ENCODE results near the gene C3orf22.

Gene C3orf22

DNA sequence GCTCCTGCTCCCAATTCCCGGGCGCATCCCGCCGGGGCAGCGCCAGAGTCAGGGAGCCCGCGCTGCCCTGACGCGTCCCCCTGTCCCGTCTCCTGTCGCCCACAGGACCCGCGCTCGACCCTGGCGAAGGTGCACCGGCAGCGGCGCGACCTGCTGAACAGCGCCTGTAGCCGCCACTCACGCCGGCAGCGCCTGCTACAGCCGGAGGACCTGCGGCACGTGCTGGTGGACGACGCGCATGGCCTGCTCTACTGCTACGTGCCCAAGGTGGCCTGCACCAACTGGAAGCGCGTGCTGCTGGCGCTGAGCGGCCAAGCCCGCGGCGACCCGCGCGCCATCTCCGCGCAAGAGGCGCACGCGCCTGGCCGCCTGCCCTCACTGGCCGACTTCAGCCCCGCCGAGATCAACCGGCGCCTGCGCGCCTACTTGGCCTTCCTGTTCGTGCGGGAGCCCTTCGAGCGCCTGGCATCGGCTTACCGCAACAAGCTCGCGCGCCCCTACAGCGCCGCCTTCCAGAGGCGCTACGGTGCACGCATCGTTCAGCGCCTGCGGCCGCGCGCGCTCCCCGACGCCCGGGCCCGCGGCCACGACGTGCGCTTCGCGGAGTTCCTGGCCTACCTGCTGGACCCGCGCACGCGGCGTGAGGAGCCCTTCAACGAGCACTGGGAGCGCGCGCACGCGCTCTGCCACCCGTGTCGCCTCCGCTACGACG, 16.9 kb downstream of the C3orf22 start:
- Histone ChIP-seq H3K4me1 (ENCODE audit: low read length) (no peaks in the 10 kb centered on the region), H3K27me3 (ENCODE audit: low read depth, low read length) (peaks cover 3% of the 10 kb centered on the region; the same call in 1 of the 2 replicates), H3K9me3 (ENCODE audit: insufficient read depth, low read length) (no peaks in the 10 kb centered on the region), H2AFZ (ENCODE audit: low read depth, low read length) (no peak overlapping the region), H3K4me3 (ENCODE audit: low read length) (no peak overlapping the region), H3K4me2 (ENCODE audit: low read length) (no peak overlapping the region), H3K27ac (ENCODE audit: low read length) (no peak overlapping the region), H3K36me3 (replicated peaks; ENCODE audit: low read depth, low read length) (no peaks in the 10 kb centered on the region), H4K20me1 (ENCODE audit: insufficient read depth, low read length) (no peaks in the 10 kb centered on the region), H3K79me2 (ENCODE audit: low read length) (no peaks in the 10 kb centered on the region), H3K9ac (ENCODE audit: low read length) (no peak overlapping the region)
- TF ChIP-seq, protein P1, sequence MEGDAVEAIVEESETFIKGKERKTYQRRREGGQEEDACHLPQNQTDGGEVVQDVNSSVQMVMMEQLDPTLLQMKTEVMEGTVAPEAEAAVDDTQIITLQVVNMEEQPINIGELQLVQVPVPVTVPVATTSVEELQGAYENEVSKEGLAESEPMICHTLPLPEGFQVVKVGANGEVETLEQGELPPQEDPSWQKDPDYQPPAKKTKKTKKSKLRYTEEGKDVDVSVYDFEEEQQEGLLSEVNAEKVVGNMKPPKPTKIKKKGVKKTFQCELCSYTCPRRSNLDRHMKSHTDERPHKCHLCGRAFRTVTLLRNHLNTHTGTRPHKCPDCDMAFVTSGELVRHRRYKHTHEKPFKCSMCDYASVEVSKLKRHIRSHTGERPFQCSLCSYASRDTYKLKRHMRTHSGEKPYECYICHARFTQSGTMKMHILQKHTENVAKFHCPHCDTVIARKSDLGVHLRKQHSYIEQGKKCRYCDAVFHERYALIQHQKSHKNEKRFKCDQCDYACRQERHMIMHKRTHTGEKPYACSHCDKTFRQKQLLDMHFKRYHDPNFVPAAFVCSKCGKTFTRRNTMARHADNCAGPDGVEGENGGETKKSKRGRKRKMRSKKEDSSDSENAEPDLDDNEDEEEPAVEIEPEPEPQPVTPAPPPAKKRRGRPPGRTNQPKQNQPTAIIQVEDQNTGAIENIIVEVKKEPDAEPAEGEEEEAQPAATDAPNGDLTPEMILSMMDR (IDR thresholded peaks at IDR 0.05; ENCODE audit: low read depth, low read length), result no peak
- TF ChIP-seq EZH2phosphoT487 (IDR thresholded peaks at IDR 0.05; ENCODE audit: low read depth), result no peak

DNA sequence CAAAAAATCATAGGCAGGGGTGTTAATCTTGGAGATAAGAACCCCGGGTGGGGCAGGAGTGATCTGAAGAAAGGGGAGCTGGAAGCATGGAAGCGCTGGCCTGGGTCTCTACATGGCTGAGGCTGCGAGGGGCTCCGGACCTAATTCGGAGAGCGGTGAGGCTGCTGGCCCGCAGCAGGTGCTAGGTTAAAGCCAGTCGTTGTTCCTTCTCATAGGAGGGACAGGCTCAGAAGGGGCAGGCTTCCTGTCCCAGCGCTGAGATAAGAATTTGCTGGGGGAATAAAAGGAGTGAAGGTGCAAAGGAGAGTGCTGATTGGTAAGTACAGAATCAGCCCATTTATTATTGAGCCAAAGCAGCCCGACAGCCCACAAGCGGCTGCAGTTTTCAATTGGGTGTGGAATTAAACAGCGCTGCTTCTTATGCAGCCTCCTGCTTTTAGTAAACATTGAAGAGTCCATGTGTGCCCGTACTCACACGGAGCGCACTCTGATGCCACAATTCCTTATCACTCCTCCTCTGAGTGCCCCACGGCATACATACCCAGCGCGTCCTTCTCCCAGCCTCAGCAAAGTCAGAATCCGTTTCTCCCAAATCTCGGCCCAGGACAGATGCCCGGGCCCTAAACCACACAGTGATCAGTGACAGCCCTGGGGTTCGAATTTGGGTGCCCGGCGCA, 17.6 kb downstream of the C3orf22 start:
- no peak overlapping the region for H3K4me2 ChIP-seq (ENCODE audit: low read length)
- no peak overlapping the region for H2AFZ ChIP-seq (ENCODE audit: low read depth, low read length)
- TF ChIP-seq, protein P1 (IDR thresholded peaks at IDR 0.05; ENCODE audit: low read depth, low read length), result no peak
- no peak for TF ChIP-seq EZH2phosphoT487 (IDR thresholded peaks at IDR 0.05; ENCODE audit: low read depth)
- no peak overlapping the region for H3K27ac ChIP-seq (ENCODE audit: low read length)
- no peaks in the 10 kb centered on the region for H3K4me1 ChIP-seq (ENCODE audit: low read length)
- no peaks in the 10 kb centered on the region for H3K36me3 ChIP-seq (replicated peaks; ENCODE audit: low read depth, low read length)
- no peaks in the 10 kb centered on the region for H4K20me1 ChIP-seq (ENCODE audit: insufficient read depth, low read length)
- no peak overlapping the region for H3K9ac ChIP-seq (ENCODE audit: low read length)
- H3K79me2 ChIP-seq (ENCODE audit: low read length), result no peaks in the 10 kb centered on the region
- no peaks in the 10 kb centered on the region for H3K9me3 ChIP-seq (ENCODE audit: insufficient read depth, low read length)
- no peak overlapping the region for H3K4me3 ChIP-seq (ENCODE audit: low read length)
- H3K27me3 ChIP-seq (ENCODE audit: low read depth, low read length), result no peaks in the 10 kb centered on the region

DNA sequence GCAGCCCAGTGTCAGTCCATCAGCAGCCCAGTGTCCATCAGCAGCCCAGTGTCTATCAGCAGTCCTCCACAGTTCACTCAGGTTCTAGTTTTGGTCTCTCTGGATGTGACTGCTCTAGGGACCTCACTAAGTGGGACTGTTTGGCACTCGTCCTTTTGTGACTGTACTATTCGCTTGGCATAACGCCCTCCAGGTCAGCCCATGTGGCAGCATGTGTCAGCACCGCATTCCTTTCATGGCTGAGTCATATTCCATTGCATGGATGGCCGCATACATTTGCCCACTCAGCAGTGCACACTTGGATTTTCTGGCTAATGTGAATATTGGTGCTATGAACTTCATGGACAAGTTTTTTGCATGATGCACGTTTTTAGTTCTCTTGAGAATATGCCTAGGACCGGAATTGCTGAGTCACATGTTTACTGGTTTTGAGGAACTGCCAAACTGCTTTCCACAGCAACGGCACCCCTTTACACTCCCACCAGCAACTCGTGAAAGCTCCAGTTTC, 18.3 kb downstream of the C3orf22 start:
- Histone ChIP-seq H3K27me3 (ENCODE audit: low read depth, low read length) (no peaks in the 10 kb centered on the region), H3K9ac (ENCODE audit: low read length) (no peak overlapping the region), H3K79me2 (ENCODE audit: low read length) (no peaks in the 10 kb centered on the region), H3K4me1 (ENCODE audit: low read length) (no peaks in the 10 kb centered on the region), H4K20me1 (ENCODE audit: insufficient read depth, low read length) (no peaks in the 10 kb centered on the region), H3K4me3 (ENCODE audit: low read length) (no peak overlapping the region), H3K9me3 (ENCODE audit: insufficient read depth, low read length) (no peaks in the 10 kb centered on the region), H3K4me2 (ENCODE audit: low read length) (no peak overlapping the region), H3K27ac (ENCODE audit: low read length) (no peak overlapping the region), H2AFZ (ENCODE audit: low read depth, low read length) (no peak overlapping the region), H3K36me3 (replicated peaks; ENCODE audit: low read depth, low read length) (no peaks in the 10 kb centered on the region)
- no peak for TF ChIP-seq EZH2phosphoT487 (IDR thresholded peaks at IDR 0.05; ENCODE audit: low read depth)
- TF ChIP-seq, protein P1 (IDR thresholded peaks at IDR 0.05; ENCODE audit: low read depth, low read length), result no peak

DNA sequence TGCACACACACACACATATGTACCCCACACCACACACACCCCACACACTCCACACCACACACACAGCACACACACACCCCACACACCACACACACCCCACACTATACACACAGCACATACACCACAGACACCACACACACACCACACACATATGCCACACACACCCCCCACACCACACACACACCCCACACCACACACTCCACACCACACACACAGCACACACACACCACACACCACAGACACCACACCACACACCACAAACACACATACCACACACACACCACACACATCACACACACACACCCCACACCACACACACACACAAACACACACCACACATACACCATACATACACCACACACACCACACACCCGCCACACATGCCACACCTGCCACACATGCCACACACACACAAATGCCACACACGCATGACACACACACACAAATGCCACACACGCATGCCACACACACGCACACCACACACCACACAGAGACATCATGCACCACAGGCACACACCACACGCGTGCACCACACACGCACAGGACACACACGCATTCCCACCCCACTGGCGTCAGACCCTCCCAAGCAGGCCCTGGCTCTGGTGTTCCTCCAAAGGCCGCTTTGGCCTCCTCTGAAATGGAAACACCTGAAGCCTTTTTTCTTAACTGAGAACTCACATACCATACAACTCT, 19.0 kb downstream of the C3orf22 start:
- Histone ChIP-seq H4K20me1 (ENCODE audit: insufficient read depth, low read length) (no peaks in the 10 kb centered on the region), H3K9me3 (ENCODE audit: insufficient read depth, low read length) (no peaks in the 10 kb centered on the region), H3K27ac (ENCODE audit: low read length) (no peak overlapping the region), H3K9ac (ENCODE audit: low read length) (no peak overlapping the region), H3K79me2 (ENCODE audit: low read length) (no peaks in the 10 kb centered on the region), H3K36me3 (replicated peaks; ENCODE audit: low read depth, low read length) (no peaks in the 10 kb centered on the region), H2AFZ (ENCODE audit: low read depth, low read length) (no peak overlapping the region), H3K4me2 (ENCODE audit: low read length) (no peak overlapping the region), H3K4me3 (ENCODE audit: low read length) (no peak overlapping the region), H3K27me3 (ENCODE audit: low read depth, low read length) (no peaks in the 10 kb centered on the region), H3K4me1 (ENCODE audit: low read length) (no peaks in the 10 kb centered on the region)
- no peak for TF ChIP-seq EZH2phosphoT487 (IDR thresholded peaks at IDR 0.05; ENCODE audit: low read depth)
- TF ChIP-seq, protein P1 (IDR thresholded peaks at IDR 0.05; ENCODE audit: low read depth, low read length), result no peak
